Omental fat pad (tissue), 4 donors: ENCODE measurements around the gene MYO5C. TPM values are rescaled to one million over a fixed set of nuclear protein-coding genes. Genes with fewer than 3 reads are reported as not detected.

Experiments
- ATAC-seq: fragments of 150-250 bp; one replicate; pipeline ENCODE4 v1.9.1; 2016; ENCODE audit warnings: mild to moderate bottlenecking, moderate library complexity; ENCODE audit not compliant: low FRiP score
- DNase-seq: peaks from one replicate; pipeline ENCODE4 v3.0.0-alpha.2; 2019; ENCODE audit warnings: low spot score
- total RNA-seq, 4 donors: library from RNA; depleted of rRNA; stranded (reverse); fragments of >200 nt; gene quantifications; one replicate each; pipeline ENCODE4 v1.1.0, GENCODE V29; 2016
- TF ChIP-seq, protein P1 (sequence below), 3 donors: fragments of 450-650 bp; IDR thresholded peaks; one replicate each; pipeline ENCODE4 v1.5.1; 2016 to 2017; ENCODE audit warnings: antibody characterized with exemption in 3 of 3, mild to moderate bottlenecking in 3 of 3, moderate library complexity in 2 of 3

MYO5C gene
- total RNA-seq, 4 donors from 2014 or later = 7.7 to 58.3 (median 15.5) TPM

DNA sequence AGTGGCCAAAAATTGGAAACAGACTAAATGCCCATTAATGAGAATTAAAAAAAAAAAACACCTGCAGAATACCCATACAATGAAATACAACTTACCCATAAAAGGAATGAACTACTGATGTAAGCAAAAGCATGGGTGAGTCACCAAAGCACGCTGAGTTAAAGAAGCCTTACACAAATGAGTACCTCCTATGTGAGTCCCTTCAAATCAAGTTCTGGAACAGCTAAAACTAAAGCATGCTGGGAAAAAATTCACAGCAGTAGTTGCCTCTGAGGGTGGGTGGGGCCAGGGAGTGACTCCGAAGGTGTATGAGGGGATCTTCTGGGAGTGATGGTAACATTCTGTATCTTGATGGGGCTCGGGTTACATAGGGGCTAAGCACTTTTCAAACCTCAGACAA is 11.4 kb downstream of the MYO5C start:
- ATAC-seq (no peak), DNase-seq (no peak)
- TF ChIP-seq, protein P1, sequence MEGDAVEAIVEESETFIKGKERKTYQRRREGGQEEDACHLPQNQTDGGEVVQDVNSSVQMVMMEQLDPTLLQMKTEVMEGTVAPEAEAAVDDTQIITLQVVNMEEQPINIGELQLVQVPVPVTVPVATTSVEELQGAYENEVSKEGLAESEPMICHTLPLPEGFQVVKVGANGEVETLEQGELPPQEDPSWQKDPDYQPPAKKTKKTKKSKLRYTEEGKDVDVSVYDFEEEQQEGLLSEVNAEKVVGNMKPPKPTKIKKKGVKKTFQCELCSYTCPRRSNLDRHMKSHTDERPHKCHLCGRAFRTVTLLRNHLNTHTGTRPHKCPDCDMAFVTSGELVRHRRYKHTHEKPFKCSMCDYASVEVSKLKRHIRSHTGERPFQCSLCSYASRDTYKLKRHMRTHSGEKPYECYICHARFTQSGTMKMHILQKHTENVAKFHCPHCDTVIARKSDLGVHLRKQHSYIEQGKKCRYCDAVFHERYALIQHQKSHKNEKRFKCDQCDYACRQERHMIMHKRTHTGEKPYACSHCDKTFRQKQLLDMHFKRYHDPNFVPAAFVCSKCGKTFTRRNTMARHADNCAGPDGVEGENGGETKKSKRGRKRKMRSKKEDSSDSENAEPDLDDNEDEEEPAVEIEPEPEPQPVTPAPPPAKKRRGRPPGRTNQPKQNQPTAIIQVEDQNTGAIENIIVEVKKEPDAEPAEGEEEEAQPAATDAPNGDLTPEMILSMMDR (IDR thresholded peaks at IDR 0.05) = no peak

GRCh38 chr15:52283281-52283680 is 12.3 kb downstream of the MYO5C start:
- TF ChIP-seq, protein P1 (IDR thresholded peaks at IDR 0.05) = no peak
- no peak for DNase-seq
- ATAC-seq = no peak

GRCh38 chr15:52282418-52282817 is 13.2 kb downstream of the MYO5C start:
- DNase-seq (no peak), ATAC-seq (no peak)
- TF ChIP-seq, protein P1 (IDR thresholded peaks at IDR 0.05) = no peak

DNA sequence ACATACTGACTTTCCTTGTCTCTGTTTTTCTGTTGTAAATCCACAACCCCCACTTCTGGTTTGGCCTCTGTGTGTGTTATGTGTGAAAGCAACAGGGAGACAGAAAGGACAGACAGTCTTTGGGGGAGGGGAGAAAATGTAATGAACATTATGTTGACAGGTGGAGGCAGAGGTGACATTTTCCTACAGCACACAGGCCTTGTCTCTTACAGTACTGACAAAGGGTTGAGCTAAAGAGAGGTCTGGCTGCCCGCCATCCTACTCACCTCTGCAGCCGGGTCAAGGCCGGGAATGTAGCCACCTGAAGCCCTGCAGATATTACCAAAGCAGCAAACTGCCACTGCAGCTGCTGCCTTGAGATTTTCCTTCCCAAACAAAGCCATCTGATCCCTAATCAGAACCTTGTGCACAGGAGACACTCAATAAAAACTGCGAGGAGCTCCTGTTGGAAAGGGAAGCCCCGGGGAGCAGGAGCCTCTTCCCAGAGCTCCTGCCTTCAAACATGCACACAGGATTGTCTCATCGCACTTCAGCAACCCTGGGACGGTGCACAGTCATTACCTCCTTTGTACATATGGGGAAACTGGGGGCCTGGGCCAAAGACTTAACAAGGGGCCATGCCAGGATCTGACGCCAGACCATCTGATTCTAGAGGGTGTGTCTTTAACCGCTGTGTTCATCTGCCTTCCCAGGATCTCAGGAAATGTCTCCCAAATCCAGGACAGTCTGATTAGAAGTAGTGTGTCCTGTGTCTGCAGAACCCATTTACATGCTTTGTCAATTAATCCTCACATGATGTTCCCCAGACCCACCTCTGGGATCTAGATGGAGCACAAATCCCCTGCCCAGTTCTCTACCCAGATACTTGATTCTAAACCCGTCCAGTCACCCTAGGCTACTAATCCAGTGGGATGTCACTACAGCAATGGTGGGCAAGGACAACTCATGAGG is 14.2 kb downstream of the MYO5C start:
- ATAC-seq (no peak), DNase-seq (no peak)
- TF ChIP-seq, protein P1 (IDR thresholded peaks at IDR 0.05) = no peak

- DNase-seq (no peak), ATAC-seq (no peak)
- TF ChIP-seq, protein P1 (IDR thresholded peaks at IDR 0.05) = no peak
These were observed 15.1 kb downstream of the MYO5C start for GRCh38 chr15:52280326-52281084.

GRCh38 chr15:52278636-52279367 is 16.8 kb downstream of the MYO5C start:
- TF ChIP-seq, protein P1 (IDR thresholded peaks at IDR 0.05) = no peak
- no peak for ATAC-seq
- no peak for DNase-seq
